ENCODE measurements around the gene NT5E.

DNA sequence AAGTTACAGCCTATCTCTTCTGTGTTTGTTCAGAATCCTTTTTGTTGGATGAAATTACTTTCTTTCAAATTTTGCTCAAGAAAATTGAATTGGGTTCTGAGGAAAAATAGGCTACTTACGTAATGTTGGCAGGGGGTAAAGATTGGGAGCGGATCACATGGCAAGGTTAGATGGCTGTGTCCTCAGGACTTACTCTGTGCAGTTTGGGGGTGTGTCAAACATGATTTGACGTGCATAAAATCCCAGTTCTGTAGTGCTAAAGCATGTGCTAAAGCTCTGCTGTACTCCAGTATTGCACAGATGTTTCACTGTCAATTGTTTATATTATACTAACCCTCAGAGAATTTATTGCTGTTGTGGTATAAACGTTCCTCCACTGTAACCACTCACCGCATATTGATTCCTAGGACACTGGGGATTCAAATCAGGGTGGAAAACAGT is 2.6 kb downstream of the NT5E start:
- TF ChIP-seq, protein P1, sequence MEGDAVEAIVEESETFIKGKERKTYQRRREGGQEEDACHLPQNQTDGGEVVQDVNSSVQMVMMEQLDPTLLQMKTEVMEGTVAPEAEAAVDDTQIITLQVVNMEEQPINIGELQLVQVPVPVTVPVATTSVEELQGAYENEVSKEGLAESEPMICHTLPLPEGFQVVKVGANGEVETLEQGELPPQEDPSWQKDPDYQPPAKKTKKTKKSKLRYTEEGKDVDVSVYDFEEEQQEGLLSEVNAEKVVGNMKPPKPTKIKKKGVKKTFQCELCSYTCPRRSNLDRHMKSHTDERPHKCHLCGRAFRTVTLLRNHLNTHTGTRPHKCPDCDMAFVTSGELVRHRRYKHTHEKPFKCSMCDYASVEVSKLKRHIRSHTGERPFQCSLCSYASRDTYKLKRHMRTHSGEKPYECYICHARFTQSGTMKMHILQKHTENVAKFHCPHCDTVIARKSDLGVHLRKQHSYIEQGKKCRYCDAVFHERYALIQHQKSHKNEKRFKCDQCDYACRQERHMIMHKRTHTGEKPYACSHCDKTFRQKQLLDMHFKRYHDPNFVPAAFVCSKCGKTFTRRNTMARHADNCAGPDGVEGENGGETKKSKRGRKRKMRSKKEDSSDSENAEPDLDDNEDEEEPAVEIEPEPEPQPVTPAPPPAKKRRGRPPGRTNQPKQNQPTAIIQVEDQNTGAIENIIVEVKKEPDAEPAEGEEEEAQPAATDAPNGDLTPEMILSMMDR (IDR thresholded peaks at IDR 0.05) = no peak
- no peak for TF ChIP-seq POLR2A (IDR thresholded peaks at IDR 0.05)
